HG03558 (cell line): ENCODE results near the gene BEX5.
"Not testable (repeated sequence)": the region's sequence is repeated elsewhere in the genome, so short reads cannot be mapped to it uniquely, and the experiment has no call there.

Experiments used
- ATAC-seq: cut with Tn5 transposase; IDR thresholded peaks from one replicate; pipeline ENCODE4 v1.9.1; 2021; ENCODE audit warnings: moderate number of reproducible peaks; ENCODE audit not compliant: unreplicated experiment; ENCODE audit errors: extremely low read depth

The BEX5 gene

GRCh38 chrX:102155806-102156179, at the start of gene BEX5:
Gene BEX5, minus strand, starts transcription at chrX:102155977. Its CDS starts 1,712 bp downstream, at chrX:102154265.
- ATAC-seq, result peak; percentile 90

- no peak for ATAC-seq
These were observed 30.4 kb upstream of the BEX5 start for GRCh38 chrX:102185967-102186720.

GRCh38 chrX:102154900-102155805, 624 bp downstream of the BEX5 start:
- no peak for ATAC-seq

GRCh38 chrX:102154218-102154860, 1.4 kb downstream of the BEX5 start:
- no peak for ATAC-seq

- ATAC-seq, result not testable (repeated sequence)
These were observed 13.5 kb downstream of the BEX5 start, which contains the start of gene TCEAL6 for GRCh38 chrX:102142274-102142673. Gene TCEAL6, minus strand, starts transcription at chrX:102142481.

- not testable (repeated sequence) for ATAC-seq
These were observed 14.1 kb downstream of the BEX5 start for GRCh38 chrX:102141631-102142030.

GRCh38 chrX:102140876-102141275, 14.9 kb downstream of the BEX5 start:
- not testable (repeated sequence) for ATAC-seq

- ATAC-seq, result no peak
These were observed 17.7 kb downstream of the BEX5 start for GRCh38 chrX:102138064-102138463.

GRCh38 chrX:102129473-102129872, 26.3 kb downstream of the BEX5 start:
- ATAC-seq, result no peak

GRCh38 chrX:102126863-102127262, 28.9 kb downstream of the BEX5 start:
- ATAC-seq, result no peak

- ATAC-seq, result not testable (repeated sequence)
These were observed 29.5 kb downstream of the BEX5 start for GRCh38 chrX:102126080-102126818.

GRCh38 chrX:102125436-102125835, 30.3 kb downstream of the BEX5 start, which contains the start of gene TCEAL2:
Gene TCEAL2, plus strand, starts transcription at chrX:102125679. Its CDS starts 1,152 bp downstream, at chrX:102126831.
- not testable (repeated sequence) for ATAC-seq

GRCh38 chrX:102125014-102125413, 30.8 kb downstream of the BEX5 start:
- not testable (repeated sequence) for ATAC-seq

GRCh38 chrX:102115748-102116147, 40.0 kb downstream of the BEX5 start:
- ATAC-seq, result no peak

- no peak for ATAC-seq
These were observed 42.4 kb downstream of the BEX5 start for GRCh38 chrX:102113367-102113766.
